ENCODE data around the gene ITGA6. TPM values are rescaled to one million over a fixed set of nuclear protein-coding genes. Genes with fewer than 3 reads are reported as not detected.

Gene ITGA6
- total and polyA plus RNA-seq, 7 donors: 8.4 to 66.5 (median 14.0) TPM

- Histone ChIP-seq H3K27me3 (peaks cover 0 to 18% (median 3%) of the 10 kb centered on the region in 3 donors), H3K36me3 (no peaks in the 10 kb centered on the region), H3K27ac (no peak overlapping the region), H3K9me3 (no peaks in the 10 kb centered on the region), H3K4me1 (no peaks in the 10 kb centered on the region), H3K4me3 (no peak overlapping the region)
- no peak for TF ChIP-seq POLR2A (IDR thresholded peaks at IDR 0.05)
- TF ChIP-seq EP300 (IDR thresholded peaks at IDR 0.05): no peak
- TF ChIP-seq POLR2AphosphoS5 (IDR thresholded peaks at IDR 0.05): no peak
- no peak for TF ChIP-seq CTCF (IDR thresholded peaks at IDR 0.05)
- 13 to 62% methylated on average over 4 of the region's 4 CpGs for WGBS, 2 donors
- intact Hi-C loops (cut with DNase I): loop anchor here (1.0 to 5.0 kb wide), 2 partner anchors 292 to 892 kb away; no protein-coding TSS in a partner anchor
- DNase-seq: no peak
These were observed 37.2 kb downstream of the ITGA6 start for GRCh38 chr2:172464400-172465129.

- Histone ChIP-seq H3K9me3 (no peaks in the 10 kb centered on the region), H3K27ac (no peak overlapping the region), H3K4me3 (peak overlapping the region in 3 of 4 donors; percentile 18 to 20 (median 18)), H3K36me3 (no peaks in the 10 kb centered on the region), H3K27me3 (peaks cover 0 to 18% (median 3%) of the 10 kb centered on the region in 3 donors), H3K4me1 (no peaks in the 10 kb centered on the region)
- intact Hi-C loops (cut with DNase I): loop anchor here (1.0 to 5.0 kb wide), 2 partner anchors 293 to 893 kb away; no protein-coding TSS in a partner anchor
- TF ChIP-seq POLR2AphosphoS5 (IDR thresholded peaks at IDR 0.05) (no peak), CTCF (IDR thresholded peaks at IDR 0.05) (peak; percentile 33 to 82 (median 77)), POLR2A (IDR thresholded peaks at IDR 0.05) (no peak), EP300 (IDR thresholded peaks at IDR 0.05) (no peak)
- peak; percentile 75 for DNase-seq
- WGBS, 2 donors: 14 to 49% methylated on average over 24 of the region's 24 CpGs
These were observed 38.3 kb downstream of the ITGA6 start for GRCh38 chr2:172465417-172466334.

- no peaks in the 10 kb centered on the region for H3K4me1 ChIP-seq
- H3K9me3 ChIP-seq: no peaks in the 10 kb centered on the region
- no peak overlapping the region for H3K27ac ChIP-seq
- WGBS, 2 donors: 42 to 71% methylated on average over 8 of the region's 8 CpGs
- peaks cover 0 to 6% (median 1%) of the 10 kb centered on the region in 3 donors for H3K27me3 ChIP-seq
- intact Hi-C loops (cut with DNase I): loop anchor here (5.0 kb wide), 1 partner anchor 895 kb away; no protein-coding TSS in a partner anchor
- no peak for DNase-seq
- H3K36me3 ChIP-seq: no peaks in the 10 kb centered on the region
- TF ChIP-seq CTCF (IDR thresholded peaks at IDR 0.05) (no peak), EP300 (IDR thresholded peaks at IDR 0.05) (no peak), POLR2AphosphoS5 (IDR thresholded peaks at IDR 0.05) (no peak), POLR2A (IDR thresholded peaks at IDR 0.05) (no peak)
- no peak overlapping the region for H3K4me3 ChIP-seq
These were observed 40.0 kb downstream of the ITGA6 start for GRCh38 chr2:172467382-172467781.

- H3K27me3 ChIP-seq: no peaks in the 10 kb centered on the region
- no peak for DNase-seq
- no peaks in the 10 kb centered on the region for H3K4me1 ChIP-seq
- 83 to 90% methylated on average over 11 of the region's 11 CpGs for WGBS, 2 donors
- H3K36me3 ChIP-seq: no peaks in the 10 kb centered on the region
- no peak overlapping the region for H3K27ac ChIP-seq
- no peaks in the 10 kb centered on the region for H3K9me3 ChIP-seq
- no peak overlapping the region for H3K4me3 ChIP-seq
- no peak for TF ChIP-seq POLR2A (IDR thresholded peaks at IDR 0.05)
- TF ChIP-seq POLR2AphosphoS5 (IDR thresholded peaks at IDR 0.05): no peak
- no peak for TF ChIP-seq EP300 (IDR thresholded peaks at IDR 0.05)
- TF ChIP-seq CTCF (IDR thresholded peaks at IDR 0.05): no peak
- intact Hi-C loops (cut with DNase I): no loop called here
These were observed 43.9 kb downstream of the ITGA6 start for GRCh38 chr2:172470958-172471922.
